H1 (cell line): Measurements from ENCODE around the gene BMX.

ENCODE experiments used
- EP300 ChIP-seq, 2 experiments: IDR thresholded peaks; 1 replicate in 1 of 2; 2 replicates in 1 of 2; pipeline ENCODE4 v1.6.1; 2011 to 2012; ENCODE audit warnings: low read depth in 2 of 2, low read length in 2 of 2, mild to moderate bottlenecking in 2 of 2, borderline replicate concordance in 1 of 2, inconsistent platforms in 1 of 2, moderate library complexity in 1 of 2
- HDAC2 ChIP-seq, 2 experiments: fragments of 300-600 bp in 1 of 2; sonication (generic) in 1 of 2; IDR thresholded peaks; 2 replicates each; pipeline ENCODE4 v1.6.1; 2011 to 2012; ENCODE audit warnings: low read depth in 2 of 2, low read length in 2 of 2, mild to moderate bottlenecking in 2 of 2, moderate library complexity in 2 of 2, borderline replicate concordance in 1 of 2, inconsistent platforms in 1 of 2
- POLR2A ChIP-seq, 2 experiments: IDR thresholded peaks; 1 replicate in 1 of 2; 2 replicates in 1 of 2; pipeline ENCODE4 v1.6.1; 2011; ENCODE audit warnings: low read depth in 2 of 2, low read length in 2 of 2, mild to moderate bottlenecking in 2 of 2; ENCODE audit errors: control extremely low read depth in 1 of 2
- TAF1 ChIP-seq: IDR thresholded peaks from 2 replicates; pipeline ENCODE4 v1.6.1; 2011; ENCODE audit warnings: mild to moderate bottlenecking, low read depth, low read length

DNA sequence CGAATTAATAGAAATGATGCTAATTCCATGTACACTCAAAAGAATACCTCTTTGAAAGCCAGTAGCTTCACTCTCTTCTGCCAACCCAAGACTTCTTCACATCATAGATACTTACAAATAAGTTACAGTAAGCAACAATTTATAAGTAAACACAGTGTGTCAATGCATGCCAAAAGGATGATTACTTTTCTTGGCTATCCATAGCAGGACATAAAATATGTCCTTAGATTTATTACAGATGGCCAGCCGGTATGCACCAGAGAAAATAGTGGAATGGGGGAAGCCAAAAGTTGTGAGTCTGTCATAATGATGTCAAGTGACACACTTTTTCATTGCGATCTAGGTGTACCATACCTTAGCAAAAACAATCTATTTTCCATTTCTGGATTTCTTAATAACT lies 631 bp upstream of the BMX start:
- no peak for TF ChIP-seq EP300 (IDR thresholded peaks at IDR 0.05; ENCODE audit: borderline replicate concordance in 1 of 2, low read depth in 2 of 2, low read length in 2 of 2)
- no peak for TF ChIP-seq POLR2A (IDR thresholded peaks at IDR 0.05; ENCODE audit: control extremely low read depth in 1 of 2, low read depth in 2 of 2, low read length in 2 of 2)
- no peak for TF ChIP-seq HDAC2 (IDR thresholded peaks at IDR 0.05; ENCODE audit: borderline replicate concordance in 1 of 2, low read depth in 2 of 2, low read length in 2 of 2)
- no peak for TF ChIP-seq TAF1
